Inflammatory macrophage (primary cell): ENCODE results near the gene LBR.

Source experiments
- DNase-seq, 2 donors: peaks; one replicate each; pipeline ENCODE4 v3.0.0-alpha.2; 2020 to 2022

LBR gene

DNA sequence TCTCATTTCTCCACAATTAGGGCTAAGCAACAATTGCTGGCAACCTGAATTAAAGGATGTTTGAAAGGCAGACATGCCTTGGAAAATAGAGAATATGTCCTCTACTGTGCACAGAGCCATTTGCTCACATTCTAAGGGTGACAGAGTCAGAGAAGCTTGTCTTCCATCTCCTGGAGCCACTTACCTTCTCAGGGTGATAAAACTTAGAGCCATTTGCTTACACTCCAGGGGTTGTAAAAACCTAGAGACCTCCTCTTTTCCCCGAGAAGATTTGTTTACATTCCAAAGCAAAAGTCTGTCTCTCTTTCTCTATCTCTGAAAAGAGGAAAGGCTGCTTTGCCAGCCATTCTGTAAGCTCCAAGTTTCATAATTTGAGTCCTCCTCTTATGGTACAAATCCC lies 61.3 kb downstream of the LBR start:
- no peak for DNase-seq

DNA sequence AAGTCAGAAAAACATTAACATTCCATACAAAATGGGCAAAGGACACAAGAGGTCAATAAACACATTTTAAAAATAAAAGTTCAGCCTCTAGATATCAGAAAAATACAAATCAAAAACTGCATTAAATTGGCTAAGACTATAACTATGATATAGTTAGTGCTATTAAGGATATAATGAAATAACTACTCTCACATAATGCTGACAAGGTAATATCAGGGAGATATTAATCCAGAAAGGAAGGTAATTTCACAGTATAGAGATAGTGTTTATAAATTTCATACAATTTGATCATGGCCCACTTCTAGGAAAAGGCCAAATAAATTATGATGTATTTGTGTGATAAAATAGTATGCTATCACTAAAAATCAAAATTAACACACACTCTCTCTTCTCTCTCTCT lies 61.8 kb downstream of the LBR start:
- DNase-seq = no peak

DNA sequence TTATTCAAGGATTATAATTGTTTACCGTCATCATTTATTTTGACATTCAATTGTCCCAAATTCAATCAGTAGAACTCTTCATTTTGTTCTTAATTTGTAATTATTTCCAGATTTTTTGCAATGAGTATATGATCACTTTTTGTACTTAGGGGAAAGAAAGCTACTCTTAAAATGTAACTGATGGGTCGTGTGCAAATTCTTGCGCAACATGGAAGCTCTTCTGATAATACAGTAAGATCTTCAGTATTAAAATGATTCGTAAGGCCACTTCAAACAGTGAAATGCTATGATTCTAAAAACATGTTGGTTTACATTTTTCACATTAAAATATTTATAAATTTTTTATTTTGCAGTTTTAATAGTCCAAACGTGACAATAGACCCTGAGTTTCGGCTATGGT lies 63.4 kb downstream of the LBR start:
- no peak for DNase-seq

DNA sequence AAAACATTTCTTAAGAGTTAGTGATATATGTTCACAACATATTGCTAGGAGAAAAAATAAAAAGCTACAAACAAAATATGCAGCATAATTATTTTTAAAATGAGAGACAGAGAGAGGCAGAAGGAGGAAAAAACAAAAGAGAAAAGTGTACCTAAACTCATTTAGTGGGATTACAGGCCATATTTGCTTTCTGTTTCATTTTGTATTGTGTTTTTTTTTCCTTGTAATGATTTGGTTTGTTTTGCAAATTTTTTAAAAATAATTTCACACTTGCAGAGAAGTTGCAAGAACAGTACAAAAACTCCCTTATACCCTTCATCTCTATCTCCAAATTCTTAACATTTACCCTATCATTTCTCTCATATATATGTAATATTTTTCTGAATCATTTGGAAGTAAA lies 65.0 kb downstream of the LBR start:
- DNase-seq = no peak

- DNase-seq = no peak
Measured at GRCh38 chr1:225361176-225361575, 66.7 kb downstream of the LBR start.

DNA sequence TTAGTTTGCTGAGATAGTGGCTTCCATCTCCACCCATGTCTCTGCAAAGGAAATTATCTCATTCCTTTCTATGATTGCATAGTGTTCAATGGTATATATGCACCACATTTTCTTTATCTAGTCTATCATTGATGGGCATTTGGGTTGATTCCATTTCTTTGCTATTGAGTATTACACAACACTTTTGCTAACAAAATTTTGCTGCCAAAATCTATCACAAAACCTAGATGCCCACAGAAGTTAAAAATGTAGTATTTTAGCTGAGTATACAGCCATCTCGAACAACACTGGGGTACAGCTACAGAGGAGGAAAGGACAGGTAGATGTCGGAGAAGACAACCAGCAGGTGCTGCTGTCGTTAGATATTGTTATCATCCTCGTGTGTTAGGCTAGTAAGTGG lies 67.7 kb downstream of the LBR start:
- no peak for DNase-seq

GRCh38 chr1:225355863-225356262 lies 72.0 kb downstream of the LBR start:
- no peak for DNase-seq

GRCh38 chr1:225354906-225355305 lies 72.9 kb downstream of the LBR start:
- peak in 1 of 2 donors; percentile 16 for DNase-seq
